ENCODE data around the gene FOXRED2.
A peak's percentile ranks its signal among the peaks of the same experiment; 100 is the strongest.
"Not testable (repeated sequence)": the region's sequence is repeated elsewhere in the genome, so short reads cannot be mapped to it uniquely, and the experiment has no call there.

FOXRED2 gene

GRCh38 chr22:36506637-36507517 lies at the start of gene FOXRED2:
Gene FOXRED2 (minus strand): TSS chr22:36507040. CDS start chr22:36506422, 618 bp downstream.
- DNase-seq = peak; percentile 67

DNA sequence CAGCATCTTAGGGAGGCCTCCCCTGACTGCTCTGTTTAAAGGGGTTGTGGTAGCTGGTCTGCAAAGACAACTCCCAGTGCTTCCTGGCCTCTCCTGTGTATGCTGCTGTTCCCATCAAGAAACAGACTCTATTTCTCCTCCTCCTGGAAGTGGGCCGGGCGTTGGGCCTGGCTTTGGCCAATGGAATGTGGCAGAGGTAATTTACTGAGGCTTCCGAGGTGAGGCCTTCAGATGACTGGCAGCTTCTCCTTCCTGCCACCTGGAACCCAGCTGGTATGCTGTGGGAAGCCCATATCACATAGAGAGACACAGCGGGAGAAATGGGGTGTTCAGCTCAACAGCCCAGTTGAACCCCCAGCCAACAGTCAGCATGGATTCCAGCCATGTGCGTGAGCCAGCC lies 47.3 kb upstream of the FOXRED2 start:
- DNase-seq = no peak

DNA sequence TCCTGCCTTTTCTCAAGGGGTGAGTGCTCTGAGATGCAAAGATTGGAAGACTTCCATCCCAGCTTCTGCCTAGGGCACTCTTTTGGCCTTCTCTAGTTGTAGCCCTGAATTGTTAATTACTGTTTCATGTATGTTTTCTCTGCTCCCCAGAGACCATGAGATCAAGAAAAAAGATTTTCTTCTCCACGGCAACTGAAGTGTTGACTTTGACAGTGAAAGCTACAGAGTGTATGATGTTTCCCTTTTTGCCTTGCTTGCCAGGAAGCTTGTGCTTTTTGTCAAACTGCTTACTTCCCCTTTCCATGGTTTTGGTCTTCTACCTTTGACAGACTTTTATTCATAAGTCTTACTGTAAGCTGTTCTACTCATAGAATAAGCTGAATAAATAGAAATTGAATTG lies 45.4 kb upstream of the FOXRED2 start:
- no peak for DNase-seq

DNA sequence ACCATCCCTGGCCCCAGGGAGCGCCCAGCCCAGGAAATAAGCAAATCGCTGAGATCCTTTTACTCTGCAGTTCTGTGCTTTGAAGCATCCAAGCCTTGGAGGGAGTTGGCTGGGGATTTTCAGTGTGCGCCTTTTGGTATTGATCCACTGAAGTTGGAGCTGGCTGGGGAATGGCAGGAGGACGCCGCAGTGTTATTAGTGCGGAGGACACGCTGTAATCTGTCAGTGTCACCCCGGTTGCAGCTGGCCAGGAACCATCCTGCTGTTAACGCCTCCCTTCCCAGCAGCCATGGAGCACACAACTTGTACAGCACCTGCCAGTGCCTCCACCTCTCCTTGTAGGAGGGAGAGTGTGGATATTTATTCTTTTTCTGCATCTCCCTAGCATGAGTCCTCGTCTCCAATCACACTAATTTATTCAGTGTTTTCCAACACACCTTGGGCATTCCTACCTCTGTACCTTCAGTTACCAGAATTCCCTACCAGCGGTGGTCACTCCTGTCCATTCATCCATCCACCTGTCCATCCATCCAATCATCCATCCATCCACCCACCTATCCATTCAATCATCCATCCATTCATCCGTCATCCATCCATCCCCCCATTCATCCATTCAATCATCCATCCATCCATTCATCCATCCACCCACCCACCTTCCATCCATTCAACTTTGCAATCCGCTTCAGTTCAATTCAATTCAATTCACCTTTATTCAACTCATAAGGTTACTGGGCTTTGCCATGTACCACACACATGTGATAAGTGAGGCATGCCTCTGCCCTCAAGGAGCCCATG lies 44.1 kb upstream of the FOXRED2 start:
- no peak for DNase-seq

DNA sequence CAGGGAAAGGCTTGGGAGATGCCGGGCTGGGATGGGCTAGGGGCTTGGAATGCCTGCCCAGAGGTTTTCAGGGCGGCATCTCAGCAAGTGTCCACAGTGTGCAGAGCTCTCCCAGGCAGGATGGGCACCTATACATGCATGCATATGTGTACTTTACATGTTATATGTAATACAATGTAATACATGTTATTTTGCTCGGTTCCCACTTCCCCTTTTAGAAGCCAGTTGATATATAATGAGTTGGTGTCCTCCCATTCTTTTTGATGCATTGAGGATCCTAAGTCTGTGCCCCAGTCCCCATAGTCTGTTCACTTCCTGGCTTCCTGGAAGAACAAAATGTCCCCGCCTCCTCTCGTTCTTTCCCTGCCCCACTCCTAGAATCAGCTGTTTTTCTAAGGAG lies 42.2 kb upstream of the FOXRED2 start:
- no peak for DNase-seq

GRCh38 chr22:36548606-36549005 lies 41.8 kb upstream of the FOXRED2 start:
- no peak for DNase-seq

- no peak for DNase-seq
These were observed 40.1 kb upstream of the FOXRED2 start for GRCh38 chr22:36546932-36547331.

- DNase-seq = peak; percentile 22
These were observed 39.4 kb upstream of the FOXRED2 start for GRCh38 chr22:36546092-36546804.

DNA sequence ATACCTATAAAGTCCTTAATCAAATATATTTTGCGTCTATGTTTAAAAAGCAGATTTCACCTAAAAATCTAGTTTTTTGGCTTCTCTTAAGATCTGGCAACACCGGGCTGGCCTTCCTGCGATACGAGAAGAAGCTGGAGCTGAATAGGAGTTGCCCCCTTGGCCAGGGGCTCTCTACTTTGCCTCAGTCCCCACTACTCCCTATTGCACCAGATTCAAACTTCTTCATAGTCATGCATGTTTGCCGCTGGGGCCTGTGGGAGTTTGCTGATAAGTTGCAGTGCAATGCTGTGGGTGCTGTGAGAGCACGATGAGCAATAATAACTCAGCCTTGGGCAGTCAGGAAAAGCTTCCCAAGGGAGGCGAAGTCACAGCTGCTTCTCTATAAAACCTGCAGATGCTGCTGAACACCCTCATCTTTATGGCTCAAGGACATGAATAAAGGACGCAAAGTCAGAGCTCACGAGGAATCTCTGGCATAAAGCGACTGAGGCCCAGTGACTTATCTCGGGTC lies 37.3 kb upstream of the FOXRED2 start:
- DNase-seq = no peak

- no peak for DNase-seq
These were observed 35.1 kb upstream of the FOXRED2 start for GRCh38 chr22:36541831-36542411.

GRCh38 chr22:36540867-36541642 lies 34.2 kb upstream of the FOXRED2 start:
- DNase-seq = no peak

GRCh38 chr22:36538529-36538928 lies 31.7 kb upstream of the FOXRED2 start:
- no peak for DNase-seq

GRCh38 chr22:36536717-36537116 lies 29.9 kb upstream of the FOXRED2 start:
- DNase-seq = peak; percentile 58

GRCh38 chr22:36533320-36533719 lies 26.5 kb upstream of the FOXRED2 start:
- not testable (repeated sequence) for DNase-seq

DNA sequence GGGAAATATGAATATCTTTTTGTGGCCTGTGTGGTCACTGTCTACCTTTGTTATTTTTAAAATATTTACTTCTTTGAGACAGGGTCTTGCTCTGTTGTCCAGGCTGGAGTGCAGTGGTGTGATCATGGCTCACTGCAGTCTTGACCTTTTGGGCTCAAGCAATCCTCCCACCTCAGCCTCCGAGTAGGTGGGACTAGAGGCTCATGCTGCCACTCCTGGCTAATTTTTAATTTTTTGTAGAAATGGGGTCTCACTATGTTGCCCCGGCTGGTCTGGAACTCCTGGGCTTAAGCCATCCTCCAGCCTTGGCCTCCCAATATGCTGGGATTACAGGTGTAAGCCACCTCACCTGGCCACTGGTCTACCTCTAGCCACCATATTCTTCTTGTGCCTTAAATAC lies 25.6 kb upstream of the FOXRED2 start:
- DNase-seq = no peak

GRCh38 chr22:36528795-36529751 lies 22.2 kb upstream of the FOXRED2 start, which contains the start of gene EIF3D:
Gene EIF3D (minus strand): TSS chr22:36529166. CDS start chr22:36526121, 3,045 bp downstream.
- peak; percentile 94 for DNase-seq

- no peak for DNase-seq
These were observed 21.5 kb upstream of the FOXRED2 start for GRCh38 chr22:36528341-36528740.

DNA sequence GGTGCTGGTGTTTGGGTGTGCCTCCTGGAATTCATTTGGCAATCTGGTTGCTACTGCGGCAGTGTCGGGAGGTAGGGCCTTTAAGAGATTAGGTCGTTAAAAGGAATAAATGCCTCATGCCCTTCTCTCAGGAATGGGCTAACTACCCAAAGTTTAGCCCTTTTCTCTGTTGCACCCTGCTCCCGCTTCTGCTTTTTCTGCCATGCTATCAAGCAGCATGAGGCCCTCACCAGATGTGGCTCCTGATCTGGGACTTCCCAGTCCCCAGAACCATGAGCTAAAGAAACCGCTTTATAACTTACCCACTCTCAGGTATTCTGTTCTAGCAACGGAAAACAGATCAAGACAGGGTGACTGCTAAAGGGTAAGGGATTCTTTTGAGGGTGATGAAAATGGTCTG lies 15.8 kb upstream of the FOXRED2 start:
- DNase-seq = no peak

DNA sequence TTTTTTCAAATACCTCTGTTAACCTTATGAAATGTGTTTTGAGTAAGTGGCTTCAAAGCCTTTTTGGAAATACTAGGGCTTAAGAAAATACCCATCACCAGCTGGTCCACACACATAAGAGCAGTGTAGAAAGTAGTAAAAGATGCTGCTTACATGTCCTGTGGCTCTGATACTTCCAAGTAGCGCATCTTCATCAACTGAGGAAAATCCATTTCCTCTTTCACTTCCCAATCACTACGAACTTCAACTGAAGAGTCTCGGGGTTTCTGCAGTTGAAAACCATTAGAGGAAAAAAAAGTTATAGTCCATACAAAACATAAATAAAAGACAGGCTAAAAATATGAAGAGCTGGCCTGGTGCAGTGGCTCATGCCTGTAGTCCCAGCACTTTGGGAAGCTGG lies 13.6 kb upstream of the FOXRED2 start:
- no peak for DNase-seq

DNA sequence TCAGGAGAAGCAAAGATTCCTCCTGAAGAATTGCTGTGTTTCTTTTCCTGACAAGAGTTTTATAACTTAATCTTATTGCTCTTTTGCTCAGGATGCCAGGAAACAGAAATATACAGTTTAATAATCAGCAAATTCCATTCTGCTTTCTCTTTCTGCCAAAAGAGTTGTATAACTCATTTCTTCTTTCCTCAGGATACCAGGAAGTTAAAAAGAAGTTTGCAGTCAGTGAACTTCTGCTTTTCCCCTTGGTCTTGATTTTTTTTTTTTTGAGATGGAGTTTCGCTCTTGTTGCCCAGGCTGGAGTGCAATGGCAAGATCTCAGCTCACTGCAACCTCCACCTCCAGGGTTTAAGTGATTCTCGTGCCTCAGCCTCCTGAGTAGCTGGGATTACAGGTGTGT lies 13.1 kb upstream of the FOXRED2 start:
- DNase-seq = not testable (repeated sequence)

- DNase-seq = no peak
These were observed 7.9 kb upstream of the FOXRED2 start for GRCh38 chr22:36514766-36515165.

Data from NCI-H510A treated with DMSO at 0.1 percent for 48 hours (cell line).